Fibroblast of lung (primary cell): ENCODE measurements around the gene KCTD2. TPM values are rescaled to one million over a fixed set of nuclear protein-coding genes. Genes with fewer than 3 reads are reported as not detected.

ENCODE experiments used
- DNase-seq, 2 donors: peaks; one replicate each; pipeline versions ENCODE4 v3.0.0 to v3.0.0-alpha.2; 2010; ENCODE audit warnings: low read depth in 2 of 2
- H2AFZ ChIP-seq: 2 replicates; pipeline ENCODE4 v1.5.1; 2012; ENCODE audit warnings: low read length, control low read depth, inconsistent platforms
- H3K27ac ChIP-seq: 2 replicates; pipeline ENCODE4 v1.5.1; 2011; ENCODE audit warnings: low read length, control low read depth; ENCODE audit not compliant: insufficient read depth
- H3K27me3 ChIP-seq: 2 replicates; pipeline ENCODE4 v1.5.1; 2011; ENCODE audit warnings: mild to moderate bottlenecking, low read length; ENCODE audit not compliant: control insufficient read depth, insufficient read depth
- H3K36me3 ChIP-seq: 2 replicates; pipeline ENCODE4 v1.5.1; 2011; ENCODE audit warnings: low read length; ENCODE audit not compliant: control insufficient read depth, insufficient read depth
- H3K4me1 ChIP-seq: 2 replicates; pipeline ENCODE4 v1.5.1; 2011; ENCODE audit warnings: low read length; ENCODE audit not compliant: control insufficient read depth, insufficient read depth; ENCODE audit errors: extremely low read depth
- H3K4me2 ChIP-seq: 2 replicates; pipeline ENCODE4 v1.5.1; 2011; ENCODE audit warnings: low read length, control low read depth; ENCODE audit not compliant: insufficient read depth; ENCODE audit errors: extremely low read depth
- H3K4me3 ChIP-seq, 4 experiments: fragments of 200-600 bp in 1 of 4; sonication (generic) in 1 of 4; replicated peaks in 1 of 4; 2 replicates each; pipeline ENCODE4 v1.5.1; 2011 to 2016; ENCODE audit warnings: low read length in 4 of 4, low read depth in 3 of 4, mild to moderate bottlenecking in 3 of 4, control low read depth in 2 of 4, inconsistent platforms in 1 of 4, mixed read lengths in 1 of 4; ENCODE audit not compliant: insufficient read depth in 1 of 4; ENCODE audit errors: control extremely low read depth in 1 of 4
- H3K79me2 ChIP-seq: 2 replicates; pipeline ENCODE4 v1.5.1; 2012; ENCODE audit warnings: mild to moderate bottlenecking, low read length, inconsistent platforms; ENCODE audit not compliant: control insufficient read depth, insufficient read depth
- H3K9ac ChIP-seq: 2 replicates; pipeline ENCODE4 v1.5.1; 2011; ENCODE audit warnings: mild to moderate bottlenecking, low read length, control low read depth; ENCODE audit not compliant: insufficient read depth
- H3K9me3 ChIP-seq: 2 replicates; pipeline ENCODE4 v1.5.1; 2012; ENCODE audit warnings: low read depth, low read length; ENCODE audit not compliant: control insufficient read depth, insufficient read depth
- H4K20me1 ChIP-seq: 2 replicates; pipeline ENCODE4 v1.5.1; 2011; ENCODE audit warnings: low read length; ENCODE audit not compliant: control insufficient read depth, insufficient read depth; ENCODE audit errors: extremely low read depth
- CTCF ChIP-seq, 2 donors: IDR thresholded peaks in 1 of 2; conservative IDR thresholded peaks in 1 of 2; 1 replicate in 1 of 2; 2 replicates in 1 of 2; pipeline ENCODE4 v1.5.1; 2011 to 2012; ENCODE audit warnings: low read length in 2 of 2, control low read depth in 1 of 2, inconsistent platforms in 1 of 2, low read depth in 1 of 2, mild to moderate bottlenecking in 1 of 2
- EZH2 ChIP-seq: IDR thresholded peaks from 2 replicates; pipeline ENCODE4 v1.5.1; 2012; ENCODE audit warnings: low read length, control low read depth, mild to moderate bottlenecking; ENCODE audit errors: missing control alignments
- polyA plus RNA-seq, 2 donors: library from polyadenylated mRNA; depleted of rRNA in 1 of 2; stranded (reverse) in 1 of 2; unstranded in 1 of 2; fragments of >200 nt; gene quantifications; 2 replicates each; pipeline ENCODE4 v1.2.1, GENCODE V29; 2011 to 2012; ENCODE audit warnings: missing spikeins in 1 of 2
- total RNA-seq: library from RNA; depleted of rRNA; stranded (reverse); fragments of >200 nt; gene quantifications from 2 replicates; pipeline ENCODE4 v1.2.1, GENCODE V29; 2014

KCTD2 gene
- total and polyA plus RNA-seq, 2 donors (not counting 1 experiment from before 2014, with no cell fraction given): 17.7 to 29.5 TPM

- no peak overlapping the region for H3K4me3 ChIP-seq
- peaks cover 20% of the 10 kb centered on the region for H3K4me1 ChIP-seq
- no peak overlapping the region for H2AFZ ChIP-seq
- no peaks in the 10 kb centered on the region for H3K9me3 ChIP-seq
- no peaks in the 10 kb centered on the region for H4K20me1 ChIP-seq
- no peak overlapping the region for H3K27ac ChIP-seq
- no peak overlapping the region for H3K4me2 ChIP-seq
- H3K79me2 ChIP-seq: no peaks in the 10 kb centered on the region
- no peaks in the 10 kb centered on the region for H3K27me3 ChIP-seq
- DNase-seq: no peak
- H3K9ac ChIP-seq: no peak overlapping the region
- no peak for TF ChIP-seq EZH2
- no peak for TF ChIP-seq CTCF (conservative IDR thresholded peaks at IDR 0.05 in 1 of 2, IDR thresholded peaks at IDR 0.05 in 1 of 2; ENCODE audit: low read depth in 1 of 2, low read length in 2 of 2)
- H3K36me3 ChIP-seq: no peaks in the 10 kb centered on the region
These were observed 44.1 kb downstream of the KCTD2 start for GRCh38 chr17:75090871-75091854.

- Histone ChIP-seq H3K9me3 (no peaks in the 10 kb centered on the region), H3K4me1 (peaks cover 21% of the 10 kb centered on the region), H3K27me3 (no peaks in the 10 kb centered on the region), H3K4me3 (no peak overlapping the region), H3K9ac (no peak overlapping the region), H3K4me2 (no peak overlapping the region), H3K79me2 (no peaks in the 10 kb centered on the region), H3K36me3 (no peaks in the 10 kb centered on the region), H4K20me1 (no peaks in the 10 kb centered on the region), H3K27ac (no peak overlapping the region), H2AFZ (no peak overlapping the region)
- DNase-seq: no peak
- no peak for TF ChIP-seq EZH2
- TF ChIP-seq CTCF (conservative IDR thresholded peaks at IDR 0.05 in 1 of 2, IDR thresholded peaks at IDR 0.05 in 1 of 2; ENCODE audit: low read depth in 1 of 2, low read length in 2 of 2): no peak
These were observed 44.9 kb downstream of the KCTD2 start for GRCh38 chr17:75091855-75092327.

- Histone ChIP-seq H3K9ac (no peak overlapping the region), H3K4me2 (no peak overlapping the region), H3K27me3 (no peaks in the 10 kb centered on the region), H3K27ac (no peak overlapping the region), H3K4me3 (no peak overlapping the region), H3K9me3 (no peaks in the 10 kb centered on the region), H3K79me2 (no peaks in the 10 kb centered on the region), H3K4me1 (peaks cover 15% of the 10 kb centered on the region), H3K36me3 (no peaks in the 10 kb centered on the region), H4K20me1 (no peaks in the 10 kb centered on the region), H2AFZ (no peak overlapping the region)
- TF ChIP-seq CTCF (conservative IDR thresholded peaks at IDR 0.05 in 1 of 2, IDR thresholded peaks at IDR 0.05 in 1 of 2; ENCODE audit: low read depth in 1 of 2, low read length in 2 of 2) (no peak), EZH2 (no peak)
- DNase-seq: no peak
These were observed 46.6 kb downstream of the KCTD2 start for GRCh38 chr17:75093548-75094158.
